ENCODE measurements around the gene DAZ1. TPM values are rescaled to one million over a fixed set of nuclear protein-coding genes. Genes with fewer than 3 reads are reported as not detected.
"Not testable (repeated sequence)": the region's sequence is repeated elsewhere in the genome, so short reads cannot be mapped to it uniquely, and the experiment has no call there.

Gene DAZ1, protein sequence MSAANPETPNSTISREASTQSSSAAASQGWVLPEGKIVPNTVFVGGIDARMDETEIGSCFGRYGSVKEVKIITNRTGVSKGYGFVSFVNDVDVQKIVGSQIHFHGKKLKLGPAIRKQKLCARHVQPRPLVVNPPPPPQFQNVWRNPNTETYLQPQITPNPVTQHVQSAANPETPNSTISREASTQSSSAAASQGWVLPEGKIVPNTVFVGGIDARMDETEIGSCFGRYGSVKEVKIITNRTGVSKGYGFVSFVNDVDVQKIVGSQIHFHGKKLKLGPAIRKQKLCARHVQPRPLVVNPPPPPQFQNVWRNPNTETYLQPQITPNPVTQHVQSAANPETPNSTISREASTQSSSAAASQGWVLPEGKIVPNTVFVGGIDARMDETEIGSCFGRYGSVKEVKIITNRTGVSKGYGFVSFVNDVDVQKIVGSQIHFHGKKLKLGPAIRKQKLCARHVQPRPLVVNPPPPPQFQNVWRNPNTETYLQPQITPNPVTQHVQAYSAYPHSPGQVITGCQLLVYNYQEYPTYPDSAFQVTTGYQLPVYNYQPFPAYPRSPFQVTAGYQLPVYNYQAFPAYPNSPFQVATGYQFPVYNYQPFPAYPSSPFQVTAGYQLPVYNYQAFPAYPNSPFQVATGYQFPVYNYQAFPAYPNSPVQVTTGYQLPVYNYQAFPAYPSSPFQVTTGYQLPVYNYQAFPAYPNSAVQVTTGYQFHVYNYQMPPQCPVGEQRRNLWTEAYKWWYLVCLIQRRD
- not detected in 2 replicates for total RNA-seq (2021; fragmentation: NEBNext Ultra II Directional; extraction: Animal tissue kit (Norgen Biotek cat#: 25700))
- not detected in 2 replicates for polyA plus RNA-seq (2011; rRNA removed)
- polyA plus RNA-seq (2011; cell fraction: cytosol; rRNA removed), result not detected
- not detected for polyA plus RNA-seq (2011; cell fraction: nucleus; rRNA removed)
- polyA plus RNA-seq (2012, experiment 1 of 2), result not detected in 4 replicates
- not detected for polyA plus RNA-seq (2012, experiment 2 of 2)
- polyA plus RNA-seq (2013, experiment 1 of 2), result not detected
- polyA plus RNA-seq (2013, experiment 2 of 2), result not detected
- not detected in 2 replicates for polyA minus RNA-seq (2011; rRNA and poly(A)+ RNA removed)
- not detected for polyA minus RNA-seq (2011; cell fraction: cytosol; rRNA and poly(A)+ RNA removed)
- polyA minus RNA-seq (2011; cell fraction: nucleus; rRNA and poly(A)+ RNA removed), result not detected
- long read RNA-seq, experiment 1, result 0 reads
- long read RNA-seq, experiment 2, result 0 reads

DNA sequence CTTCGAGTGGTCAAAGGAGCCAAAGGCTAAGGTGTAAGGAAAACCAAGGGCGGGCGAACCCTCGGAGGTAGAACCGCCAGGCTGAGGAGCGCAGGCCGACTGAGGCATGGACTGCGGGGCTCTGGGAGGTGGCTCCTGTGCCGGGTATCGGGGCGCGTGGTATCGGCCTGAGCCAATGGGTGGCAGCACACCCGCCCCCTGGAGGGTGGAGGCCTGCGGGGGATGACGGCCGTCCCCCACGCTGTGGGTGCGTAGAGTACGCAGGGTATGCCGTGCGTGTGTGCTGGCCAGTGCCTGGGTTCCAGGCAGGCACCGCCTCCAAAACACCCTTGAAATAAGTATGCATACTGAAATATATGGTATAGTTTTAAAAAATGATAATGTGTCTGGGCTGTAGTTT lies at the start of gene DAZ1:
Gene DAZ1, minus strand, starts transcription at position 101 of the 400 bp plus-strand sequence. CDS start 208 bp downstream, outside the sequence.
- DNase-seq (ENCODE audit: low read depth in 1 of 2, low spot score in 2 of 2); H3K4me1 ChIP-seq (replicated peaks in 1 of 4; ENCODE audit: control insufficient read depth in 3 of 4, insufficient read depth in 4 of 4, low read length in 3 of 4); H4K20me1 ChIP-seq (replicated peaks in 1 of 2; ENCODE audit: control insufficient read depth in 1 of 2, insufficient read depth in 2 of 2, low read length in 2 of 2); H2BK12ac ChIP-seq (ENCODE audit: low read depth, low read length); H2BK20ac ChIP-seq (ENCODE audit: low read length); H3K27me3 ChIP-seq (replicated peaks in 1 of 4; ENCODE audit: control insufficient read depth in 3 of 4, extremely low read depth in 1 of 4, insufficient read depth in 3 of 4, low read length in 3 of 4); POLR2A ChIA-PET (ENCODE audit: partially characterized antibody); H3K9me3 ChIP-seq (ENCODE audit: insufficient read depth in 2 of 2, low read depth in 1 of 2, low read length in 1 of 2); H3K4me3 ChIP-seq (ENCODE audit: extremely low read depth in 1 of 4, insufficient read depth in 2 of 4, low read depth in 3 of 4, low read length in 4 of 4); H4K8ac ChIP-seq (ENCODE audit: extremely low read depth, insufficient read depth, low read length); H3K14ac ChIP-seq (ENCODE audit: insufficient read length); CTCF ChIA-PET (ENCODE audit: partially characterized antibody); H2BK15ac ChIP-seq (ENCODE audit: low read length); FAIRE-seq; H3K23me2 ChIP-seq (ENCODE audit: low read depth, low read length); H3K4me2 ChIP-seq (ENCODE audit: insufficient read depth in 1 of 2, low read depth in 2 of 2, low read length in 2 of 2); H3K9ac ChIP-seq (replicated peaks in 1 of 4; ENCODE audit: extremely low read depth in 1 of 4, low read depth in 3 of 4, low read length in 3 of 4); H3K56ac ChIP-seq (replicated peaks; ENCODE audit: insufficient read length, low read depth, low read length); H3K4ac ChIP-seq (replicated peaks; ENCODE audit: insufficient read length, low read depth, low read length); H2BK120ac ChIP-seq (replicated peaks; ENCODE audit: low read depth, low read length); H3K36me3 ChIP-seq (ENCODE audit: control insufficient read depth in 2 of 4, insufficient read depth in 4 of 4, low read length in 3 of 4); H3K18ac ChIP-seq (ENCODE audit: extremely low read depth, low read length); H3K79me1 ChIP-seq (ENCODE audit: low read depth, low read length); H3K23ac ChIP-seq (ENCODE audit: insufficient read length); H2AFZ ChIP-seq (ENCODE audit: low read length); H3K79me2 ChIP-seq (ENCODE audit: control insufficient read depth in 1 of 2, insufficient read depth in 2 of 2, low read length in 2 of 2); H2BK5ac ChIP-seq (ENCODE audit: low read depth, low read length); H4K91ac ChIP-seq (replicated peaks; ENCODE audit: insufficient read length, low read length); H4K5ac ChIP-seq (ENCODE audit: insufficient read length, low read depth, low read length); H2AK5ac ChIP-seq (ENCODE audit: low read depth, low read length); H3K27ac ChIP-seq (ENCODE audit: low read depth, low read length): not testable (repeated sequence)
- WGBS, 2 experiments (ENCODE audit: extremely low coverage in 1 of 2, insufficient coverage in 1 of 2, insufficient read length in 1 of 2, insufficient replicate concordance in 2 of 2, low coverage in 1 of 2, low lambda C conversion rate in 2 of 2, missing lambda C conversion rate in 1 of 2), result no CpG with 5 or more reads among the region's 23 CpGs

Data from H1 (cell line).